ENCODE data around the gene CDC42EP4. TPM values are rescaled to one million over a fixed set of nuclear protein-coding genes. Genes with fewer than 3 reads are reported as not detected.

Gene CDC42EP4
- polyA plus RNA-seq, 1 donor from 2014 or later, result 19.4 TPM

- H3K27me3 ChIP-seq (ENCODE audit: insufficient read depth, low read depth, low read length), result no peaks in the 10 kb centered on the region
- H4K20me1 ChIP-seq (ENCODE audit: insufficient read depth), result no peaks in the 10 kb centered on the region
- TF ChIP-seq CTCF (IDR thresholded peaks at IDR 0.05; ENCODE audit: poor library complexity, severe bottlenecking) (no peak), POLR2AphosphoS5 (IDR thresholded peaks at IDR 0.05) (no peak), TAF1 (IDR thresholded peaks at IDR 0.05; ENCODE audit: low read depth) (no peak), MXI1 (conservative IDR thresholded peaks at IDR 0.05; ENCODE audit: poor library complexity, severe bottlenecking) (no peak)
- TF ChIP-seq, protein P1, sequence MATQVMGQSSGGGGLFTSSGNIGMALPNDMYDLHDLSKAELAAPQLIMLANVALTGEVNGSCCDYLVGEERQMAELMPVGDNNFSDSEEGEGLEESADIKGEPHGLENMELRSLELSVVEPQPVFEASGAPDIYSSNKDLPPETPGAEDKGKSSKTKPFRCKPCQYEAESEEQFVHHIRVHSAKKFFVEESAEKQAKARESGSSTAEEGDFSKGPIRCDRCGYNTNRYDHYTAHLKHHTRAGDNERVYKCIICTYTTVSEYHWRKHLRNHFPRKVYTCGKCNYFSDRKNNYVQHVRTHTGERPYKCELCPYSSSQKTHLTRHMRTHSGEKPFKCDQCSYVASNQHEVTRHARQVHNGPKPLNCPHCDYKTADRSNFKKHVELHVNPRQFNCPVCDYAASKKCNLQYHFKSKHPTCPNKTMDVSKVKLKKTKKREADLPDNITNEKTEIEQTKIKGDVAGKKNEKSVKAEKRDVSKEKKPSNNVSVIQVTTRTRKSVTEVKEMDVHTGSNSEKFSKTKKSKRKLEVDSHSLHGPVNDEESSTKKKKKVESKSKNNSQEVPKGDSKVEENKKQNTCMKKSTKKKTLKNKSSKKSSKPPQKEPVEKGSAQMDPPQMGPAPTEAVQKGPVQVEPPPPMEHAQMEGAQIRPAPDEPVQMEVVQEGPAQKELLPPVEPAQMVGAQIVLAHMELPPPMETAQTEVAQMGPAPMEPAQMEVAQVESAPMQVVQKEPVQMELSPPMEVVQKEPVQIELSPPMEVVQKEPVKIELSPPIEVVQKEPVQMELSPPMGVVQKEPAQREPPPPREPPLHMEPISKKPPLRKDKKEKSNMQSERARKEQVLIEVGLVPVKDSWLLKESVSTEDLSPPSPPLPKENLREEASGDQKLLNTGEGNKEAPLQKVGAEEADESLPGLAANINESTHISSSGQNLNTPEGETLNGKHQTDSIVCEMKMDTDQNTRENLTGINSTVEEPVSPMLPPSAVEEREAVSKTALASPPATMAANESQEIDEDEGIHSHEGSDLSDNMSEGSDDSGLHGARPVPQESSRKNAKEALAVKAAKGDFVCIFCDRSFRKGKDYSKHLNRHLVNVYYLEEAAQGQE (IDR thresholded peaks at IDR 0.05; ENCODE audit: borderline replicate concordance), result no peak
- H3K27ac ChIP-seq (ENCODE audit: low read length), result no peak overlapping the region
- H3K4me3 ChIP-seq (ENCODE audit: low read length), result no peak overlapping the region
- peaks cover 7% of the 10 kb centered on the region for H3K79me2 ChIP-seq (replicated peaks; ENCODE audit: insufficient read depth, low read length)
- H3K9ac ChIP-seq (ENCODE audit: low read length), result no peak overlapping the region
- H3F3A ChIP-seq (ENCODE audit: insufficient read depth, low read length, poor library complexity, severe bottlenecking), result no peaks in the 10 kb centered on the region
- no peaks in the 10 kb centered on the region for H3K9me2 ChIP-seq (ENCODE audit: insufficient read depth, low read length)
- H2AFZ ChIP-seq (ENCODE audit: low read depth, low read length), result no peak overlapping the region
- no peaks in the 10 kb centered on the region for H3K36me3 ChIP-seq (ENCODE audit: insufficient read depth, low read length)
- H3K9me3 ChIP-seq (ENCODE audit: low read length), result no peaks in the 10 kb centered on the region
- H3K4me2 ChIP-seq (ENCODE audit: low read length), result no peak overlapping the region
Observed at GRCh38 chr17:73284354-73284753, 27.4 kb downstream of the CDC42EP4 start.

DNA sequence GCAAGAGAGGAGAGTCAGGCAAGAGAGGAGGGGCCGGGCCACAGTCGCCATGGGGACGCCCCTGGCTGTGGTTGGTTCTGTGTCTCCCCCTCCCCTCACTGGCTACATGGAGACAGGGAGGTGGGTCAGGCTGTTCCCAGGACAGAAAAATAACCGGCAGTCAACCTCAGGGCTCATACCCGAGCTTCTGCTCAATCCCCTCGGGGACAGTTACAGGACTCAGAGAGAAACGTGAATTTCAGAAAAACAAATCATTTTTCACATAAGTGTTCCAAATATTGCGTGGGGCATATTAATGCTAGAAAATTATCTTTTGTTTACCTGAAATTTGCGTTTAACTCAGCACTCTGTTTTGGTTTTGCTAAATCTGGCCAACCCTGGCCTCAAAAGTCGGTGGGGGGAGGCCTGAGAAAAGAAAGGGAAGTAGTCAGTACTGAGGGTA is 27.9 kb downstream of the CDC42EP4 start:
- Histone ChIP-seq H3K4me3 (ENCODE audit: low read length) (no peak overlapping the region), H3K9me2 (ENCODE audit: insufficient read depth, low read length) (no peaks in the 10 kb centered on the region), H3K9ac (ENCODE audit: low read length) (no peak overlapping the region), H3K79me2 (replicated peaks; ENCODE audit: insufficient read depth, low read length) (peaks cover 3% of the 10 kb centered on the region), H2AFZ (ENCODE audit: low read depth, low read length) (no peak overlapping the region), H3K9me3 (ENCODE audit: low read length) (no peaks in the 10 kb centered on the region), H4K20me1 (ENCODE audit: insufficient read depth) (no peaks in the 10 kb centered on the region), H3F3A (ENCODE audit: insufficient read depth, low read length, poor library complexity, severe bottlenecking) (no peaks in the 10 kb centered on the region), H3K4me2 (ENCODE audit: low read length) (no peak overlapping the region), H3K27me3 (ENCODE audit: insufficient read depth, low read depth, low read length) (no peaks in the 10 kb centered on the region), H3K36me3 (ENCODE audit: insufficient read depth, low read length) (no peaks in the 10 kb centered on the region), H3K27ac (ENCODE audit: low read length) (no peak overlapping the region)
- TF ChIP-seq RAD21 (conservative IDR thresholded peaks at IDR 0.05) (no peak), EZH2 (IDR thresholded peaks at IDR 0.05; ENCODE audit: borderline replicate concordance, insufficient read depth, low read length, poor library complexity, severe bottlenecking) (no peak), SMC3 (conservative IDR thresholded peaks at IDR 0.05; ENCODE audit: poor library complexity) (no peak), TAF1 (IDR thresholded peaks at IDR 0.05; ENCODE audit: low read depth) (no peak), EP300 (conservative IDR thresholded peaks at IDR 0.05; ENCODE audit: poor library complexity, severe bottlenecking) (no peak), CTCF (IDR thresholded peaks at IDR 0.05; ENCODE audit: poor library complexity, severe bottlenecking) (no peak), MXI1 (conservative IDR thresholded peaks at IDR 0.05; ENCODE audit: poor library complexity, severe bottlenecking) (no peak), POLR2AphosphoS5 (IDR thresholded peaks at IDR 0.05) (no peak)
- TF ChIP-seq, protein P1 (IDR thresholded peaks at IDR 0.05; ENCODE audit: borderline replicate concordance), result no peak

All from neural cell (in vitro differentiated cells).